Activated naive CD4-positive, alpha-beta T cell treated with anti-CD3 and anti-CD28 coated beads, Interleukin-2, amount 50 U/mL, for 72 hours (primary cell): ENCODE results near the gene KCNN2. TPM values are rescaled to one million over a fixed set of nuclear protein-coding genes. Genes with fewer than 3 reads are reported as not detected.
A peak's percentile ranks its signal among the peaks of the same experiment; 100 is the strongest.

Experiments
- ATAC-seq, 2 donors: fragments of 150-1000 bp; cut with Tn5 transposase; 2 replicates each; pipeline ENCODE4 v1.10.0; 2021; ENCODE audit warnings: mild to moderate bottlenecking in 2 of 2, moderate library complexity in 2 of 2
- DNase-seq, 2 donors: peaks; one replicate each; pipeline ENCODE4 v3.0.0; 2021 to 2022; ENCODE audit warnings: low spot score in 2 of 2
- H3K27ac Mint-ChIP-seq, 2 donors: one replicate each; pipeline ENCODE4 v1.8.0; 2022; ENCODE audit warnings: mild to moderate bottlenecking in 2 of 2, mixed read lengths in 2 of 2
- H3K36me3 Mint-ChIP-seq, 2 donors: one replicate each; pipeline ENCODE4 v1.8.0; 2022; ENCODE audit warnings: mixed read lengths in 2 of 2
- H3K9me3 Mint-ChIP-seq, 2 donors: one replicate each; pipeline ENCODE4 v1.8.0; 2022; ENCODE audit warnings: mixed read lengths in 2 of 2
- total RNA-seq, 2 donors: library from RNA; stranded (reverse); gene quantifications; one replicate each; pipeline ENCODE4 v1.2.3, GENCODE V29; 2022

KCNN2 gene
- total RNA-seq, 2 donors from 2014 or later = not detected

DNA sequence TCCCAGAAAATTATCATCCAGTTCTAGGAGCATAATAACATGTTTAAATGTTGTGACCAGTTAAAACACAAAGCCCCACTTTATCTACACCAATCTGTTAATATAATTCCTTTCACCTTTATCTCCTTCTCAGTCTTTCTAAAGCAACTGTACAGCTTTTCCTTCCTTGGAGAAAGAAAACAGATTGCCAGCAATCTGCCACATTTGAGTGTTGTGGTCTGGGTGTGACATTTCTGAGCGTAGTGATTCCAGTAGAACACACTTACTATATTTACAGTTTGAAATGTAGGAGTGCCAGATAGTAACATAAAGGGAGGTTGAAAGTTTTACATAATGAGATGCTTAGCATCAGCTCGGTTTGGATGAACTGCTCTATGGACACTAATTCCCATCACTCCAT, 76.1 kb downstream of the KCNN2 start:
- no peak overlapping the region for H3K27ac Mint-ChIP-seq
- peaks cover 0 to 4% of the 10 kb centered on the region in 2 donors for H3K9me3 Mint-ChIP-seq
- ATAC-seq = no peak
- DNase-seq = no peak
- H3K36me3 Mint-ChIP-seq = no peaks in the 10 kb centered on the region

DNA sequence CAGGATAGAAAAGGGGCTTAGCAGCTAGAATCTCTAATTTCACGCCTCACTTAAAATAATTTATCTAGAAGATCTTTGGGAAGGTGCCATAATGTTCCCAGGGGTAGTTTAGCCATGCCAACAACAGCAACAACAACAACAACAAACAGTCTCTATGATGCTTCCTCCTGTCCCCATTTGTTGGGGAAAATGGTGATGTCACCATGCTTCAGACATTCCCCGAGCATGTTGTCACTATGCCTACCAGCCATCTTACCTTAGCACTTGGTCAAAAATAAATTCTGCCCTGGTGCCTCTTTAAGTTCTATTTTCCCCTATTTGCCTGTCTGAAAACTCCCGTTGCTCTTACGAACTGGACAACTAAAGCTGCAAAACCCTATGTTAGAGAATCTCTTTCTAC, 76.6 kb downstream of the KCNN2 start:
- no peak for ATAC-seq
- H3K36me3 Mint-ChIP-seq = no peaks in the 10 kb centered on the region
- no peak for DNase-seq

DNA sequence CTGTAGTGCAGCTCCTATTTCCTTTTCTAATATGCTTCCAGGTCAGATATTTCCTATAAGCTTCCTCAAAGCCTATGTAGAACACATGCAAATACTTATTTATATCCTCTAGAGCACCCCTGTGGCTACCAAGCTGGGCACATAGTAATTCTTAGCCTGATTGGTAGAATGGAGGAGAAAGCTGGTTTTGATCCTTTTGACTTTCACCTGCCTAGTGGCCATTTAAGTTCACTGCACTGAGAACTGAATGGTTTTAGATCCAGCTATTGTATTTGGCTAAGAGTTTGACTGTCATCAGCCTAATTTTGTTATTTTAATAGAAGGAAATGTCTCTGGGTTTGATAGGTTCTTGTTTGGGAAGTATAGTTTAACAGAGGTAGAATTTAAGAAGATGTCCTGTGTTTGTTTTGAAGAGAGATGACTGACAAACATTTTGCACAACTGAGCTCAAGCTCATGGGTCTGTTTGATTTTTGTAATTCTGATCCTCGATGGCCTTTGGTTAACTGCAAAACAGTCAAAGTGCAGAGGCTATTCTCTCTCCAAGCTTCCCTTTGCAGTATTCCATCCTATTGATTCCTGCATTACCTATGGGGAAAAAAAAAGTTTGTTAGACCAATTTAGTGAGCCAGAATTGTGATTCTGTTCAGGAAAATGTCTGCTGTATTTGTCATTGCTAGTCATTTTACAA, 85.4 kb downstream of the KCNN2 start:
- Mint-ChIP-seq H3K36me3 (no peaks in the 10 kb centered on the region), H3K9me3 (no peaks in the 10 kb centered on the region), H3K27ac (no peak overlapping the region)
- DNase-seq = no peak
- no peak for ATAC-seq

More for the DNA sequence above, 76.6 kb downstream of the KCNN2 start:
- H3K9me3 Mint-ChIP-seq = peaks cover 0 to 4% of the 10 kb centered on the region in 2 donors
- no peak overlapping the region for H3K27ac Mint-ChIP-seq

DNA sequence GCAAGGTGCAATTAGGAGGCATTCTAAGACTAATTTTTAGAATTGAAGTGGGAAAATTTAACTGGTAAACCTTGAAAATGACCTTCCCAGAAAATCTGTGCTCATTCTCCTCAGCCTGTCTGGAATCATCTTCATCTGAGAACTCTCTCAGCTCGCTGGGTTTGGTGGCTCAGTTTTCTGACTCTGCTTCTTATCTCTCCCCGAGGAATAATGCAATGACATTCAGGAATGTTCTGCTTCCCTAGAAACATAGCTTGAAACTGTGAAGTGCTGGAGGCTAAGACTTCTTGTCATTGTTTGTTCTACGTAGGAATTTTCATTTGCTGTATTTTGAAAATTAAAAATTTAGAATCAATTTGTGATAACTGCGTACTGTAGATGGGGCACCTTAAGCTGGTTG, 86.6 kb downstream of the KCNN2 start:
- Mint-ChIP-seq H3K9me3 (no peaks in the 10 kb centered on the region), H3K27ac (no peak overlapping the region), H3K36me3 (no peaks in the 10 kb centered on the region)
- DNase-seq = no peak
- ATAC-seq = no peak

GRCh38 chr5:114449860-114450421, 88.1 kb downstream of the KCNN2 start:
- ATAC-seq (peak; percentile 45 to 93), DNase-seq (peak in 1 of 2 donors; percentile 33)
- H3K9me3 Mint-ChIP-seq = no peaks in the 10 kb centered on the region
- no peak overlapping the region for H3K27ac Mint-ChIP-seq
- no peaks in the 10 kb centered on the region for H3K36me3 Mint-ChIP-seq

DNA sequence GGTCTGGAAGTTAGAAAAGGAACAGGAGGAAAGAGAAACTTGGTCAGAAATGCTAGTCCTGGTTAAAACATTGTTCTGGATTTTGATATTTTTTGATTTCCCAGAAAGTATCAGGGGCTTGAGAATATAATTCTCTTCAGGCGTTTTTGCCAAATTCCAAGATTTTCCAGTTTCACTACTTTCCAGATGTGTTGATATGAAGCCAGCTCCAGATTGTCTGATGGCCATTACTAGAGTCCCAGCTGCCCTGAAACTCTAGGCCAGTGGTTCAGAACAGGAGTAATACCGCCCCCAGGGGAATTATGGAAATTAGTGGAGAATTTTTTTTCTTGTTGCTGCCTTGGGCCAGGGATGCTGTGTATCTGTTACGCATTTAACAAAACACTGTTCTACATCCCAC, 88.6 kb downstream of the KCNN2 start:
- Mint-ChIP-seq H3K36me3 (no peaks in the 10 kb centered on the region), H3K27ac (no peak overlapping the region), H3K9me3 (no peaks in the 10 kb centered on the region)
- ATAC-seq = no peak
- DNase-seq = no peak

DNA sequence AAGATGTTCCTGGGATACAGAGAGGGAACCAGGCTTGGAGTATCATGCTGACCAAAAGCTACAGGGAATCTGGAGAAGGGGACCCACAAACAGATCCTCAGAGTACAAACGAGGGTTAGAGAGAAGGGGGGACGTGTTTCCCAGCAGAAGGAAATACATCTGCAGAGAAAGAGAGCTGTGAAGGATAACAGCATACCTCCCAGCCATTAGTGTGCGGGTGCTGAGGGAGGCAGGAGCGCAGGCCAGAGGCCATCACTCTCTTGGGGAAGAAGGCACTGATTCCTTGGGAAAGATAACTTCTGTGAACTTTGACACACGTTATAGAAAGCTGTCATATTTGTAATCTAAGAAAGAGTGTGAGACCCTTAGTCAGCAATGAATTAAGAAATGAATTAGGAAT, 96.9 kb downstream of the KCNN2 start:
- peaks cover 0 to 2% of the 10 kb centered on the region in 2 donors for H3K9me3 Mint-ChIP-seq
- no peak overlapping the region for H3K27ac Mint-ChIP-seq
- no peak for DNase-seq
- no peaks in the 10 kb centered on the region for H3K36me3 Mint-ChIP-seq
- ATAC-seq = no peak

- H3K9me3 Mint-ChIP-seq = peaks cover 0 to 7% of the 10 kb centered on the region in 2 donors
- no peak overlapping the region for H3K27ac Mint-ChIP-seq
- DNase-seq = no peak
These were observed 105.3 kb downstream of the KCNN2 start for GRCh38 chr5:114467171-114467570.

GRCh38 chr5:114467729-114468128, 105.9 kb downstream of the KCNN2 start:
- ATAC-seq (no peak), DNase-seq (no peak)
- Mint-ChIP-seq H3K9me3 (peaks cover 0 to 7% of the 10 kb centered on the region in 2 donors), H3K36me3 (no peaks in the 10 kb centered on the region), H3K27ac (no peak overlapping the region)

More at GRCh38 chr5:114467171-114467570, 105.3 kb downstream of the KCNN2 start:
- ATAC-seq = no peak
- H3K36me3 Mint-ChIP-seq = no peaks in the 10 kb centered on the region

GRCh38 chr5:114469372-114469771, 107.5 kb downstream of the KCNN2 start:
- DNase-seq (no peak), ATAC-seq (no peak)
- Mint-ChIP-seq H3K27ac (no peak overlapping the region), H3K36me3 (no peaks in the 10 kb centered on the region), H3K9me3 (peaks cover 0 to 4% of the 10 kb centered on the region in 2 donors)

- no peak for DNase-seq
- Mint-ChIP-seq H3K27ac (no peak overlapping the region), H3K36me3 (no peaks in the 10 kb centered on the region), H3K9me3 (peaks cover 0 to 4% of the 10 kb centered on the region in 2 donors)
- ATAC-seq = no peak
These were observed 109.7 kb downstream of the KCNN2 start for GRCh38 chr5:114471529-114471928.

DNA sequence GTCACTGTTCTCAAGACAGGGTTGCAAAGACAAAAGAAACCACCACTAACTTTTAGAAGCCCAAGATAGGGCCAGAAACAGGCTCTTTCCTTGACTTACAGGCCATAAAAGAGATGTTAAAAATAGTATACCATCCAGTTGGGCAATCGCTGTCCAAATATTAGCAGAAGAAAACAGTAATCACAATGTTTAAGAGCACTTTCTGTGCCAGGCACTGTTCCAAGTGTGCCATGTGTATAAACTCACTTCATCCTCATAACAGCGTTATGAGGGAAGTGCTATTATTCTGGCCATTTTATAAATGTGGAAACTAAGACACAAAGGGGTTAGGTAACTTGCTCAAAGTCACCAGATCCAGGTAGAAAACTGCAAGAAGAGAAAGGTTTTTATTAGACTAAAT, 111.7 kb downstream of the KCNN2 start:
- Mint-ChIP-seq H3K27ac (no peak overlapping the region), H3K9me3 (peaks cover 0 to 3% of the 10 kb centered on the region in 2 donors)

GRCh38 chr5:114477816-114478334, 116.0 kb downstream of the KCNN2 start:
- H3K27ac Mint-ChIP-seq = no peak overlapping the region
- H3K9me3 Mint-ChIP-seq = peaks cover 18 to 19% of the 10 kb centered on the region in 2 donors
- ATAC-seq = no peak
- peaks cover 0 to 16% of the 10 kb centered on the region in 2 donors for H3K36me3 Mint-ChIP-seq
- DNase-seq = no peak

More for the DNA sequence above, 111.7 kb downstream of the KCNN2 start:
- H3K36me3 Mint-ChIP-seq = peaks cover 0 to 5% of the 10 kb centered on the region in 2 donors
- DNase-seq = no peak
- ATAC-seq = no peak

GRCh38 chr5:114500756-114501155, 138.9 kb downstream of the KCNN2 start:
- no peak for ATAC-seq
- H3K36me3 Mint-ChIP-seq = no peaks in the 10 kb centered on the region
- H3K9me3 Mint-ChIP-seq = peaks cover 3 to 4% of the 10 kb centered on the region in 2 donors
- no peak overlapping the region for H3K27ac Mint-ChIP-seq
- DNase-seq = no peak

DNA sequence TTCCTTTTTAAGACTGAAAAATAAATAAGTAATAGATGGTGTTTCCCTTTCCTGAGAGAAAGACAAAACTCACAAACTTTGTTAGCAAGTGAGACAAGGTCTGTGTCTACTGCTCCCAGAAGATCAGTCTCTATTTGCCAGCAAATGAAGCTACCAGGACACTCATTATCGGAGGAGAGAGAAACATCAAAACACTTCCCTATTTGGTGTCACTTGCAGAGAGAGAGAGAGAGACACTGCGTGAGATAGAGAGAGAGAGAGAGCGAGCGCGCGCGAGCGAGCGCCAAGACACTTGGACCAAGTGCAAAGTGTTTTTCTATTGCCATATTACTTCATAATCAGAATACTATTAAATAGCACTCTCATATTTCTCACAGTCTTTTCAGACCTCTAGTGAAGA, 142.7 kb downstream of the KCNN2 start:
- Mint-ChIP-seq H3K36me3 (no peaks in the 10 kb centered on the region), H3K9me3 (peaks cover 4% of the 10 kb centered on the region in 2 donors), H3K27ac (no peak overlapping the region)
- DNase-seq (no peak), ATAC-seq (no peak)

DNA sequence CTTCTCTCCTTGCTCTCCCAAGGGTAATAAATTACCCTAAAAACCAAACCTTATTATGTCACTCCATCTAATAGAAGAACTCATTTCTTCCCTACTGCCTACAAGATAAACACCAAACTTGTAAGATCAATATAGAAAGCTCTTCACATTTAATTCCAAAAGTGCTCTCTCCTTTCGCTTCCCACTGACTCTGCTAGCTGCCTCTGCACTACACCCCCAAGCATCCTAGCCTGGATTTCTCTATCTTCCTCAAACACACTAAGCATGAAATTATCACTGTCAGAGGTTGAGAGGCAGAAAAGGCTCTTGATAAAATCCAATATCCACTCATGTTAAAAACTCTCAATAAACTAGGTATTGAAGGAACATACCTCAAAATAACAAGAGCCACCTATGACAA, 162.4 kb downstream of the KCNN2 start:
- DNase-seq = no peak
- Mint-ChIP-seq H3K27ac (no peak overlapping the region), H3K36me3 (no peaks in the 10 kb centered on the region), H3K9me3 (peaks cover 4 to 11% of the 10 kb centered on the region in 2 donors)
- no peak for ATAC-seq

DNA sequence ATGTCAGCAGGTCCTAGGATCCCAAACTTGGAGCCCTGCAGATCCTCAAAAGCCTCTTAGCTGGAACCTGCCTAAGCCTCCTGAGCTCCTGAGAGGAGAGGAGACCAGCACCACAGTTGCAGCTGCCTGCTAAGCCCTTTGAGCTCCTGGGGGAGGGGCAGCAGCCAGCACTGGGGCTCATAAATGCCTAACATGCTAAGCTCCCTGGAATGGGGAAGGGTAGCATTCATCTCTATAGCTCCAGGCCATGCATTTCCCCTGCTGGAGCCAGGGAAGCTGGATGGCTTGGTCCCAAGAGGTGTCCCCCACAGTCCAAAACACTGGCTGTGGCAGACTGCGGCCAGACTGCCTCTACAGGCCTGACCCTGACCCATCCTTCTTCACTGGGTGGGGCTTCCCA, 182.7 kb downstream of the KCNN2 start:
- Mint-ChIP-seq H3K27ac (no peak overlapping the region), H3K9me3 (peaks cover 26 to 41% of the 10 kb centered on the region in 2 donors), H3K36me3 (peaks cover 0 to 10% of the 10 kb centered on the region in 2 donors)
- ATAC-seq = no peak
- DNase-seq = no peak
